ENCODE measurements around the gene CFAP69.

The CFAP69 gene

GRCh38 chr7:90270431-90271178 is 25.6 kb downstream of the CFAP69 start:
- DNase-seq (ENCODE audit: low spot score) (no peak), FAIRE-seq (no peak)

- no peak for FAIRE-seq
- no peak for DNase-seq (ENCODE audit: low spot score)
Measured at GRCh38 chr7:90271753-90272152, 26.8 kb downstream of the CFAP69 start.

- DNase-seq (ENCODE audit: low spot score) (no peak), FAIRE-seq (no peak)
Measured at GRCh38 chr7:90272242-90272641, 27.3 kb downstream of the CFAP69 start.

- FAIRE-seq = no peak
- no peak for DNase-seq (ENCODE audit: low spot score)
Measured at GRCh38 chr7:90274161-90274560, 29.2 kb downstream of the CFAP69 start.

DNA sequence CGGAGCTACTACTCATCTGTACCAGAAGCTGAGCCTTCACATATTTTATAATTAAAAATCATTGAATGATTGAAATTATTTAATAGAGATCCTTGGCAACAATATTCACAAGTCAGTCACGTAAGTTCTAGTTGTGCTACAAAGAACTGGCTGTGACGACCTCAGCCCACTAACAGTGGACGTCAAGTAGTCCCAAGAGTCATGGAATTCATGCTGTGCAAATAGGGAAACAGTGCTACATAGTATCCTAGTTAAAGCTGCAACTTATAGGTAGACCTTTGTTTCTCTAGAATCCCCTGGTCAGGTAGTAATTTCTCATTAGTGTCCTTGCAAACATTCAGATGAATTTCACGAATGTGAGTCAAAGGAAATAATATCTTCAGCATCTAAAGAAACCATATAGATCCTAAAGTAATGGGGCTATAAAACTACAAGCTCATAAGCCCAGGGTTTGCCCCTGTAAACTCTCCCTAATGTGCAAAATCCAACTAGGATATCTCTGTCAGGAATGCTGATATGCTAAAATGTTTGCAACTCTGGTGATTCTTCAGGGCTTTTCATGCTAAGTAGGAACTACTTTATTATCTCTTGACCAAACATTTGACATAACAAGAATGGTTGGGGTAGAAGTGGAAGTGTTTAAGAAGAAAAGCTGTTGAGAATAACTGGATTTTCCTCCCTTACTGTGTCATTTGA is 31.2 kb downstream of the CFAP69 start:
- no peak for DNase-seq (ENCODE audit: low spot score)
- no peak for FAIRE-seq

DNA sequence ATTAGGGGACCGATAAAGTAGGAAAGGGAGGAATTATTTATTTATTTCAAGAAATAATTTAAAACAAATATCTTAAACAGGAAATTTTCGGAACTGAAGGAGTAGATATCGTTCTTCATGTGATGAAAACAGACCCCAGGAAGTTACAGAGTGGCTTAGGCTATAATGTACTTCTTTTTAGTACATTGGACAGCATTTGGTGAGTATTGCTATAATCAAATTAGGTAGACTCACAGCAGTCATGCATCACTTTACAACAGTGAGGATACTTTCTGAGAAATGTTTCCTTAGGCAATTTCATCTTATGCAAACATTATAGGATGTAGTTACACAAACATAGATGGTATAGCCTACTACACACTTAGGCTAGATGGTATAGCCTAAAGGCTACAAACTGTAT is 43.2 kb downstream of the CFAP69 start:
- no peak for FAIRE-seq
- DNase-seq (ENCODE audit: low spot score) = no peak

GRCh38 chr7:90290244-90291113 is 45.5 kb downstream of the CFAP69 start:
- DNase-seq (ENCODE audit: low spot score) (no peak), FAIRE-seq (no peak)

- peak; percentile 64 for DNase-seq (ENCODE audit: low spot score)
- peak; percentile 71 for FAIRE-seq
Measured at GRCh38 chr7:90298145-90299038, 53.4 kb downstream of the CFAP69 start.

- DNase-seq (ENCODE audit: low spot score) = no peak
- no peak for FAIRE-seq
Measured at GRCh38 chr7:90303241-90303640, 58.3 kb downstream of the CFAP69 start.

DNA sequence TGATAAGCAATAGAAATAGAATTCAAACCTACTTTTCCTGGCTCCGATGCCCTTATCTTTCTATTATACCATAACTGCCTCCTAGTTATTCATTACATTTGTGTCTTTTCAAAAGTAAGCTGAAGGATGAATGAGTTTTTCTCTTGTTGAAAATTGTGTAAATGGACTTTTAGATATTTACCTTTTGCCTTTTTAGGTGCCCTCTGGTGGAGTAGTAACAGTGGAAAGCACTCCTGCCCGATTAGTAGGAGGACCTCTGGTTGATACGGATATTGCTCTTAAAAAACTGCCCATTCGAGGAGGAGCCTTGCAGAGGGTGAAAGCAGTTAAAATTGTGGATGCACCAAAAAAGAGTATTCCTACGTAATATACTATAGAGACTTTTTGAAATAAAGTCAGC is 64.9 kb downstream of the CFAP69 start:
- FAIRE-seq (no peak), DNase-seq (ENCODE audit: low spot score) (no peak)

GRCh38 chr7:90311175-90311574 is 66.2 kb downstream of the CFAP69 start:
- FAIRE-seq = no peak
- DNase-seq (ENCODE audit: low spot score) = no peak

- FAIRE-seq = no peak
Measured at GRCh38 chr7:90312745-90313144, 67.8 kb downstream of the CFAP69 start.

DNA sequence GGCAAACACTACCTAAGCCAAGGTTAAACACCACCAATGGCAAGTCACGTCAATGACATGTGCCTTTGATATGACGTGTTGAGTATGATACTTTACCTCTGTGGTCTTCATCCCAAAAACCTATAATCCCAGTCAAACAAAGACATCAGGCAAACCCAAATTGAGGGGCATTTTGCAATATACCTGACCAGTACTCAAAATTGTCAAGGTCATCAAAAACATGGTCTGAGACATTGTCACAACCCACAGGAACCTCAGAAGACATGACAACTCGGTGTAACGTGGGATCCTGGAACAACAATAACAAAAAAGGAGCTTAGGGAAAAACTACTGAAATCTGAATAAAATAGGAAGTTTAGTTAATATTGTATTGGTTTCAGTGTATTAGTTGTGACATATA is 68.9 kb downstream of the CFAP69 start:
- no peak for FAIRE-seq

More at GRCh38 chr7:90312745-90313144, 67.8 kb downstream of the CFAP69 start:
- DNase-seq (ENCODE audit: low spot score) = no peak

GRCh38 chr7:90320014-90320413 is 75.0 kb downstream of the CFAP69 start:
- FAIRE-seq (no peak), DNase-seq (ENCODE audit: low spot score) (no peak)

More for the DNA sequence above, 68.9 kb downstream of the CFAP69 start:
- no peak for DNase-seq (ENCODE audit: low spot score)

DNA sequence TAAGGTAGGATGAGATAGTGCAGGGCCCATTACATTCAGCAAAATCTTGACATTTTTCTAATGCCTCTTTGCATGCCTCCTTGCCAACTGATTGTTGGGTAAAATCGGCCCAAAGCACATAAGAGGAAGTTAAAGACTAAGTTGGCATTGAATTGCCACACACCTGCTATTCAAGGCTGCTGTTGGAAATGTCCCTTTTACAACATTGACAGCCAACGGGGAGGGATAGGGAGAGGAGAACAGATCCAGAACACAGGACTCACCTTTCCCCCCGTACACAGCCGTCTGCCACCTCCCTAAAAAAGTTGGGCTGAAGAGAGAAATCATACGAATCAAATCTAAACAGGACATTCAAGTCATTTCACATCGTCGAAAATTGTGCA is 75.4 kb downstream of the CFAP69 start:
- no peak for DNase-seq (ENCODE audit: low spot score)
- no peak for FAIRE-seq

- no peak for DNase-seq (ENCODE audit: low spot score)
Measured at GRCh38 chr7:90320801-90321494, 76.0 kb downstream of the CFAP69 start, which contains the start of gene FAM237B. Gene FAM237B, minus strand, starts transcription at chr7:90321304. Its CDS starts 1,556 bp downstream, at chr7:90319748.

DNA sequence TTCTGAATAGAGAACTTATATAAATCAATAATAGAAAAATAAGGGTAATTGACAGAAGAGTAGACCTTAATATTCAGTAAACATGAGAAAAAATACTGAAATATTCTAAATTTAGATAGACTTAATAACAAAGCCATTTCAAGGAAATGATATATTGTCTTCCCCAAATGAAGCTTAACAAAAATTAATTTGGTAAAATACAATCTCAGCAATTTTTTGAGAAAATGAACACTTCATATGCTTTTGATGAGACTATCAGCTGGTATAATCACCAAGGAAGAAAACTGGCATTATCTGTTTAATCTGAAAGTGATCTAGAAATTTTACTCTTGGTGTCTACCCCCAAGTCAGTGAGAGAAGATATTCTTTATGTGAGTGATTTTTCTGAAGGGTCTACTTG is 77.9 kb downstream of the CFAP69 start:
- no peak for FAIRE-seq
- no peak for DNase-seq (ENCODE audit: low spot score)

More at GRCh38 chr7:90320801-90321494, 76.0 kb downstream of the CFAP69 start, which contains the start of gene FAM237B:
- no peak for FAIRE-seq

- FAIRE-seq = no peak
Measured at GRCh38 chr7:90326500-90326899, 81.5 kb downstream of the CFAP69 start.

DNA sequence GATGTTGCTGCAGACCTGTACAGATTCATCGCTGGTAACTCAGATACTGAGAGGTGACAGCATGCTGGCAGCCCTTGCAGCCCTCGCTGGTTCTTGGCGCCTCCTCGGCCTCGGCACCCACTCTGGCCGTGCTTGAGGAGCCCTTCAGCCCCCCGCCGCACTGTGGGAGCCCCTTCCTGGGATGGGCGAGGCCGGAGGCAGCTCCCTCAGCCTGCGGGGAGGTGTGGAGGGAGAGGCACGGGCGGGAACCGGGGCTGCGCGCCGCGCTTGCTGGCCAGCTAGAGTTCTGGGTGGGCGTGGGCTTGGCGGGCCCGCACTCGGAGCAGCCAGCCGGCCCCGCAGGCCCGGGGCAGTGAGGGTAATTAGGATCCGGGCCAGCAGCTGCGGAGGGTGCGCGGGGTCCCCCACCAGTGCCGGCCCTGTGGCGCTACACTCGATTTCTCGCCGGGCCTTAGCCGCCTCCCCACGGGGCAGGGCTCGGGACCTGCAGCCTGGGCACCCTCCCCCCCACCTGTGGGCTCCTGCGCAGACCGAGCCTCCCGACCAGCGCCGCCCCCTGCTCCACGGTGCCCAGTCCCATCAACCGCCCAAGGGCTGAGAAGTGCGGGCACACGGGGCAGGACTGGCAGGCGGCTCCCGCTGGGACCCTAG is 89.3 kb downstream of the CFAP69 start:
- DNase-seq (ENCODE audit: low spot score) (no peak), FAIRE-seq (no peak)

More at GRCh38 chr7:90326500-90326899, 81.5 kb downstream of the CFAP69 start:
- DNase-seq (ENCODE audit: low spot score) = no peak
